Suprapubic skin (tissue), 4 donors: Measurements from ENCODE around the gene THRB. TPM values are rescaled to one million over a fixed set of nuclear protein-coding genes. Genes with fewer than 3 reads are reported as not detected.

Experiments
- DNase-seq, 2 donors: peaks; one replicate each; pipeline ENCODE4 v3.0.0-alpha.2; 2019; ENCODE audit warnings: low spot score in 2 of 2
- H3K27ac ChIP-seq: fragments of 200-600 bp; sonication (generic); one replicate; pipeline ENCODE4 v1.5.1; 2019
- H3K27me3 ChIP-seq: fragments of 200-600 bp; sonication (generic); one replicate; pipeline ENCODE4 v1.5.1; 2019
- H3K36me3 ChIP-seq: fragments of 200-600 bp; sonication (generic); one replicate; pipeline ENCODE4 v1.5.1; 2019
- H3K4me1 ChIP-seq: fragments of 200-600 bp; sonication (generic); one replicate; pipeline ENCODE4 v1.5.1; 2019
- H3K4me3 ChIP-seq: fragments of 200-600 bp; sonication (generic); one replicate; pipeline ENCODE4 v1.5.1; 2019; ENCODE audit warnings: mild to moderate bottlenecking
- H3K9me3 ChIP-seq: fragments of 200-600 bp; sonication (generic); one replicate; pipeline ENCODE4 v1.5.1; 2019
- EP300 ChIP-seq: sonication (generic); formaldehyde crosslinking; IDR thresholded peaks from one replicate; pipeline ENCODE4 v1.6.1; 2017; ENCODE audit warnings: antibody characterized with exemption
- POLR2A ChIP-seq, 2 donors: fragments of 450-650 bp; IDR thresholded peaks; one replicate each; pipeline ENCODE4 v1.6.1; 2017; ENCODE audit warnings: antibody characterized with exemption in 2 of 2, mild to moderate bottlenecking in 2 of 2, moderate library complexity in 2 of 2
- POLR2AphosphoS5 ChIP-seq, 3 donors: sonication (generic); formaldehyde crosslinking; IDR thresholded peaks; one replicate each; pipeline ENCODE4 v1.6.1; 2017; ENCODE audit warnings: antibody characterized with exemption in 3 of 3
- WGBS: methylation state at CpG from one replicate; pipeline ENCODE4 v1.1.5; 2018; 5-methylcytosine and 5-hydroxymethylcytosine counted together
- total RNA-seq, 4 donors: library from RNA; depleted of rRNA; stranded (reverse); fragments of >200 nt; gene quantifications; one replicate each; pipeline ENCODE4 v1.1.0, GENCODE V29; 2016
- TF ChIP-seq, protein P1 (sequence below), 2 donors: fragments of 200-600 bp in 1 of 2; fragments of 450-650 bp in 1 of 2; sonication (generic) in 1 of 2; IDR thresholded peaks; one replicate each; pipeline ENCODE4 v1.5.1; 2016 to 2019; ENCODE audit warnings: antibody characterized with exemption in 2 of 2, mild to moderate bottlenecking in 1 of 2, moderate library complexity in 1 of 2

Gene THRB
- total RNA-seq, 4 donors from 2014 or later, result 16.6 to 32.9 (median 24.4) TPM

DNA sequence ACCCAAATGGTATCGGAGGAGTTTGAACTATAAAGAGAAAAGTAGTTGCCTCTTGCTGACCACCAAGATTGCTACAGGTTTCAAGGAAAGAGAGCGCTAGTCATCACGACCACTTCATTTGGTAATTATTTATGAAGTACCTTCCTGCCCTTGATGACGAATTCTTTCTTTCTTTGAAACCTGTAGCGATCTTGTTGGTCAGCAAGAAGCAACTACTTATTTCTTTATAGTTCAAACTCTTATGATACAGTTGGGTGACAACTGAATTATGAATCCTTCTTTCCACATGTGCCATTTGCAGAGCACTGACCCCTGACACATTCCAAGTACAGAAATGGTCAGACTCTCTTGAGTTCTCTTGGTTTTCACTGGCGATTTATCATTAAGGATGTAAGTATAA lies 46.8 kb downstream of the THRB start:
- H3K9me3 ChIP-seq, result no peaks in the 10 kb centered on the region
- no peaks in the 10 kb centered on the region for H3K4me1 ChIP-seq
- no peaks in the 10 kb centered on the region for H3K27me3 ChIP-seq
- TF ChIP-seq, protein P1, sequence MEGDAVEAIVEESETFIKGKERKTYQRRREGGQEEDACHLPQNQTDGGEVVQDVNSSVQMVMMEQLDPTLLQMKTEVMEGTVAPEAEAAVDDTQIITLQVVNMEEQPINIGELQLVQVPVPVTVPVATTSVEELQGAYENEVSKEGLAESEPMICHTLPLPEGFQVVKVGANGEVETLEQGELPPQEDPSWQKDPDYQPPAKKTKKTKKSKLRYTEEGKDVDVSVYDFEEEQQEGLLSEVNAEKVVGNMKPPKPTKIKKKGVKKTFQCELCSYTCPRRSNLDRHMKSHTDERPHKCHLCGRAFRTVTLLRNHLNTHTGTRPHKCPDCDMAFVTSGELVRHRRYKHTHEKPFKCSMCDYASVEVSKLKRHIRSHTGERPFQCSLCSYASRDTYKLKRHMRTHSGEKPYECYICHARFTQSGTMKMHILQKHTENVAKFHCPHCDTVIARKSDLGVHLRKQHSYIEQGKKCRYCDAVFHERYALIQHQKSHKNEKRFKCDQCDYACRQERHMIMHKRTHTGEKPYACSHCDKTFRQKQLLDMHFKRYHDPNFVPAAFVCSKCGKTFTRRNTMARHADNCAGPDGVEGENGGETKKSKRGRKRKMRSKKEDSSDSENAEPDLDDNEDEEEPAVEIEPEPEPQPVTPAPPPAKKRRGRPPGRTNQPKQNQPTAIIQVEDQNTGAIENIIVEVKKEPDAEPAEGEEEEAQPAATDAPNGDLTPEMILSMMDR (IDR thresholded peaks at IDR 0.05), result no peak
- TF ChIP-seq POLR2AphosphoS5 (IDR thresholded peaks at IDR 0.05), result no peak
- no peak for TF ChIP-seq EP300
- TF ChIP-seq POLR2A (IDR thresholded peaks at IDR 0.05), result no peak
- no peak overlapping the region for H3K4me3 ChIP-seq
- H3K36me3 ChIP-seq, result no peaks in the 10 kb centered on the region
- no peak for DNase-seq
- no peak overlapping the region for H3K27ac ChIP-seq
- 94% methylated on average over 6 of the region's 6 CpGs for WGBS

DNA sequence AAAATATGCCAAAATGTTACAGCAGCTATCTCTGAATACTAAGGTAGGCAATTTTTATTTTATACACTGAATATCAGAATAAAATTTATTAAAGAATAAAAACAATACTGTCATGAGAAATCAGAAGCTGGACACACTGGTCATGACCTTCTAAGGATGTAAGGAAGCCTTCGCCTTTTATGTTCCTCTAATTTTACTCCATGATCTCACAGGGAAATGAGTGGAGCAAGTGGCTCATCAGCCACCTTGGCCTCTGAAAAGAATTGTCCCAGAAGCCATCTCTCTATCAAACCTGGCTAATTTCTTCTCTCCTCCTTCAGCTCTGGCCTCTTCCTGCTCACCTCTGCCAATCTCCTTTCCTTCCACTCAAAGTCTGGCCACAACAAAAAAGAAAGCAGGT lies 48.6 kb downstream of the THRB start:
- TF ChIP-seq POLR2AphosphoS5 (IDR thresholded peaks at IDR 0.05), result no peak
- TF ChIP-seq, protein P1 (IDR thresholded peaks at IDR 0.05), result no peak
- TF ChIP-seq POLR2A (IDR thresholded peaks at IDR 0.05), result no peak
- TF ChIP-seq EP300, result no peak
- H3K4me3 ChIP-seq, result no peak overlapping the region
- H3K9me3 ChIP-seq, result no peaks in the 10 kb centered on the region
- no peaks in the 10 kb centered on the region for H3K4me1 ChIP-seq
- H3K27me3 ChIP-seq, result no peaks in the 10 kb centered on the region
- WGBS, result 97% methylated on average over 1 of the region's 1 CpG
- H3K27ac ChIP-seq, result no peak overlapping the region
- no peak for DNase-seq
- H3K36me3 ChIP-seq, result no peaks in the 10 kb centered on the region

DNA sequence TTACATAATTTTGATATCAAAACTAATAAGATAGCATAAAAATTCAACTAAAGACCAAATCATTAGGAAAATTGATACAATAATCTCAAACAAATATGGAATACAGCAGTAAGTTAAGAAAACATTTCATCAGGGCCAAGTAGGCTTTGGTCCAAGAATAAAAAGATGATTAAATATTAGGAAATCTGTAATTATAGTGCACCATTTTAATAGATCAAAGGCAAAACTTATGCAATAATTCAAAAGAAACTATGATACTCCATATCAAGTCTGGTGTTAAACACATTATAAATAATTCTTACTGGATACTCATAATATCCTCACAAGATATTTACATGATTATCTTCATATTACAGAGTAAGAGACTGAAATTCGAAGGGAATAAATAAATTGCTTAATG lies 51.2 kb downstream of the THRB start:
- 48% methylated on average over 1 of the region's 1 CpG for WGBS
- Histone ChIP-seq H3K27me3 (no peaks in the 10 kb centered on the region), H3K36me3 (no peaks in the 10 kb centered on the region), H3K9me3 (no peaks in the 10 kb centered on the region), H3K4me3 (no peak overlapping the region), H3K4me1 (no peaks in the 10 kb centered on the region), H3K27ac (no peak overlapping the region)
- TF ChIP-seq, protein P1 (IDR thresholded peaks at IDR 0.05), result no peak
- TF ChIP-seq EP300, result no peak
- TF ChIP-seq POLR2AphosphoS5 (IDR thresholded peaks at IDR 0.05), result no peak
- TF ChIP-seq POLR2A (IDR thresholded peaks at IDR 0.05), result no peak
- DNase-seq, result no peak

DNA sequence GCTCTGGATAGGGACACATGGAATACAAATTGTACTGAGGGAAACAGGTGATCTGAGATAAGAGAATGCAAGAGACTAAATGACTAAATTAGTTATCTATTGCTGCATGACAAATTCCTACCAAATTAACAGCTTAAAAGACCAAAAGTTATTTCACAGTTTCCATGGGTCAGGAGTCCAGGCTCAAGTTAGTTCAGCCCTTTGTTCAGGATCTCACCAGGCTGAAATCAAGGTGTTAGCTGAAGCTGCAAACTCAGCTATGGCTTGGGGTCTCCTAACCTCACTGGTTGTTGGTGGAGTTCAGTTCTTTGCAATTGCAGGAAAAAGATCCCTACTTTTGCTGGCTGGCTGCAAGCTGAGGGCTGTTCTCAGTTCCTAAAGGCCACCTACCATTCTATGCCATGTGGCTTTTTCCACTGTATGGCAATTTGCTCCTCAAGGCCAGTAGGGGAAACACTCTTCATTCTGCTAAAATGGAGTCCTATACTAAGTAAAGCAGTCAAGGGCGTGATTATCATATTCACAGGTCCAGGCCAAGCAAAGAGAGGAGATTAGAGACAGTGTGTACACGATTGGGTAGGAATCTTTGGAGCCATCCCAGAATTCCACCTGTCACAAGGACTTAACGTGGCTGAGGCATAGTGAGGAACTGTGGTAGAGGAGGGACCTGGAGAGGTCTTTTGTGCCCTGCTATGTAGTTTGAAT lies 53.7 kb downstream of the THRB start:
- H3K4me3 ChIP-seq, result no peak overlapping the region
- H3K4me1 ChIP-seq, result no peaks in the 10 kb centered on the region
- no peaks in the 10 kb centered on the region for H3K27me3 ChIP-seq
- H3K27ac ChIP-seq, result no peak overlapping the region
- 87% methylated on average over 3 of the region's 3 CpGs for WGBS
- no peaks in the 10 kb centered on the region for H3K36me3 ChIP-seq
- no peaks in the 10 kb centered on the region for H3K9me3 ChIP-seq
- no peak for DNase-seq
- TF ChIP-seq EP300 (no peak), POLR2A (IDR thresholded peaks at IDR 0.05) (no peak)

DNA sequence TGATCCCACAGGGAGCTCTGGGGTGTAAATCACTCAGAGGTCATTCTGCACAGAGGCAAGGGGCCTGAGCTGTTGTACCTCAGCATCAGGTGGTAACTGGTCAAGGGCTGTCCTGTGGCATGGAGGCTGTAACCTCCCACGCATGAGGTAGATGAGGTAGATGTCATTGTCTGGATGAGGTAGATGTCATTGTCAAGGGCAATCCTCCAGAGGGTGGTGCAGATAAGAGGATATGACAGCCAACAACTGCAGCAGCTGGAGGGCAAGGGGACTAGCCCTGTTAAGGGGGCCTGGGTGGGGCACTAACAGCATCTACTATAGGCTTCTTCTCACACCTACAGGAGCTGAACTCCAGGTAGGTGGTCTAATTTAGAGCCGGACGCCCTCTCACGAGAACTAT lies 55.6 kb downstream of the THRB start:
- Histone ChIP-seq H3K4me1 (no peaks in the 10 kb centered on the region), H3K27me3 (no peaks in the 10 kb centered on the region), H3K4me3 (no peak overlapping the region), H3K9me3 (no peaks in the 10 kb centered on the region), H3K27ac (no peak overlapping the region), H3K36me3 (no peaks in the 10 kb centered on the region)
- WGBS, result 96% methylated on average over 3 of the region's 4 CpGs
- TF ChIP-seq EP300, result no peak
- TF ChIP-seq POLR2AphosphoS5 (IDR thresholded peaks at IDR 0.05), result no peak
- no peak for TF ChIP-seq POLR2A (IDR thresholded peaks at IDR 0.05)
- TF ChIP-seq, protein P1 (IDR thresholded peaks at IDR 0.05), result no peak
- DNase-seq, result no peak

DNA sequence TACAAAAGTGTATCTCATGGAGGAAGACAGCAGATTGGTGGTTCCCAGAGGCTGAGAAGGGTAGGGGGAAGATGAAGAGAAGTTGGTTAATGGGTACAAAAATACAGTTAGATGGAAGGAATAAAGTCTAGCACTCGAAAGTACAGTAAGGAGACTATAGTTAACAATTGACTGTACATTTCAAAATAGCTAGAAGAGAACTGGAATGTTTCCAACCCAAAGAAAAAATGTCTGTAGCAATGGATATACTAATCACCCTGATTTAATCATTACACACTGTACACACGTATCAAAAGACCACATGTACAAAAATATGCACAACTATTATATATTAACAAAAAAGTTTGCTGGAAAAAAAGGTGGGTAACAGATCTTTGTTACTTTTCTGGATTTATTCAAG lies 57.3 kb downstream of the THRB start:
- TF ChIP-seq POLR2AphosphoS5 (IDR thresholded peaks at IDR 0.05) (no peak), EP300 (no peak), POLR2A (IDR thresholded peaks at IDR 0.05) (no peak)
- TF ChIP-seq, protein P1 (IDR thresholded peaks at IDR 0.05), result no peak
- Histone ChIP-seq H3K27me3 (no peaks in the 10 kb centered on the region), H3K9me3 (no peaks in the 10 kb centered on the region), H3K4me1 (no peaks in the 10 kb centered on the region), H3K4me3 (no peak overlapping the region), H3K27ac (no peak overlapping the region), H3K36me3 (no peaks in the 10 kb centered on the region)
- DNase-seq, result no peak
- 57% methylated on average over 2 of the region's 2 CpGs for WGBS
